PC-9 (cell line): ENCODE results near the gene DHX32. TPM values are rescaled to one million over a fixed set of nuclear protein-coding genes. Genes with fewer than 3 reads are reported as not detected.

Experiments used
- BruUV-seq: library from RNA; stranded (reverse); fragments of 400-500 nt; replicated peaks from 2 replicates; lab custom pipeline; 2021; lab: Mats Ljungman, UMichigan
- CTCF ChIA-PET: fragments of 300-600 bp; sonication (Branson Sonifier 250); formaldehyde crosslinking; loops from one replicate; lab custom pipeline; 2022; ENCODE audit warnings: antibody characterized with exemption; lab: Charles Lee
- POLR2A ChIA-PET: fragments of 300-600 bp; sonication (Branson Sonifier 250); formaldehyde crosslinking; loops from one replicate; lab custom pipeline; 2022; ENCODE audit warnings: antibody characterized with exemption; ENCODE audit not compliant: unreplicated experiment; lab: Charles Lee
- DNase-seq, 2 experiments: peaks; one replicate each; pipeline versions ENCODE4 v3.0.0 to v3.0.0-alpha.2; 2015 to 2022; ENCODE audit warnings: mixed read lengths in 1 of 2
- H2AFZ ChIP-seq: fragments of 200-600 bp; sonication (generic); 2 replicates; pipeline ENCODE4 v1.8.1; 2017; ENCODE audit warnings: antibody characterized with exemption
- H3F3A ChIP-seq: fragments of 200-600 bp; sonication (generic); 2 replicates; pipeline ENCODE4 v1.8.1; 2017; ENCODE audit warnings: antibody characterized with exemption, mild to moderate bottlenecking, low read depth; ENCODE audit not compliant: insufficient read depth
- H3K27ac ChIP-seq: fragments of 200-600 bp; sonication (generic); 2 replicates; pipeline ENCODE4 v1.6.1; 2016; ENCODE audit warnings: mixed run types
- H3K27me3 ChIP-seq: fragments of 200-600 bp; sonication (generic); 2 replicates; pipeline ENCODE4 v1.6.1; 2016; ENCODE audit warnings: low read depth, mixed run types; ENCODE audit not compliant: insufficient read depth
- H3K36me3 ChIP-seq: fragments of 200-600 bp; sonication (generic); 2 replicates; pipeline ENCODE4 v1.6.1; 2016; ENCODE audit warnings: low read depth, mixed run types
- H3K4me1 ChIP-seq: fragments of 200-600 bp; sonication (generic); replicated peaks from 2 replicates; pipeline ENCODE4 v1.6.1; 2016; ENCODE audit warnings: mixed run types; ENCODE audit not compliant: insufficient read depth
- H3K4me2 ChIP-seq: fragments of 200-600 bp; sonication (generic); 2 replicates; pipeline ENCODE4 v1.6.1; 2017; ENCODE audit warnings: mixed run types
- H3K4me3 ChIP-seq: fragments of 200-600 bp; sonication (generic); 2 replicates; pipeline ENCODE4 v1.6.1; 2016; ENCODE audit warnings: mixed run types
- H3K79me2 ChIP-seq: fragments of 200-600 bp; sonication (generic); 2 replicates; pipeline ENCODE4 v1.6.1; 2017; ENCODE audit warnings: low read depth, mixed run types
- H3K9me2 ChIP-seq: fragments of 200-600 bp; sonication (generic); 2 replicates; pipeline ENCODE4 v1.8.1; 2017; ENCODE audit warnings: mild to moderate bottlenecking; ENCODE audit not compliant: insufficient read depth
- H3K9me3 ChIP-seq: fragments of 200-600 bp; sonication (generic); 2 replicates; pipeline ENCODE4 v1.8.1; 2016; ENCODE audit warnings: low read depth; ENCODE audit not compliant: insufficient read depth
- H4K20me1 ChIP-seq: fragments of 200-600 bp; sonication (generic); 2 replicates; pipeline ENCODE4 v1.8.1; 2017; ENCODE audit not compliant: insufficient read depth
- CTCF ChIP-seq: fragments of 200-600 bp; sonication (generic); conservative IDR thresholded peaks from 2 replicates; pipeline ENCODE4 v1.6.1; 2017; ENCODE audit warnings: mixed run types, antibody characterized with exemption, mild to moderate bottlenecking, moderate library complexity
- EZH2 ChIP-seq: fragments of 200-600 bp; sonication (generic); IDR thresholded peaks from 2 replicates; pipeline ENCODE4 v1.8.0; 2017; ENCODE audit warnings: antibody characterized with exemption, low read depth
- intact Hi-C: fragments of 100-400 bp; cut with micrococcal nuclease; formaldehyde crosslinking; loops from one replicate; pipeline ENCODE4 v1.10.0; 2022; ENCODE audit not compliant: unreplicated experiment
- total RNA-seq: library from RNA; stranded (reverse); gene quantifications from 2 replicates; pipeline ENCODE4 v1.2.3, GENCODE V29; 2021

DHX32 gene
- total RNA-seq, 1 experiment from 2014 or later: 51.0 TPM

GRCh38 chr10:125802739-125803138 lies 78.4 kb downstream of the DHX32 start:
- no peaks in the 10 kb centered on the region for H3K9me2 ChIP-seq
- no peak overlapping the region for H3K4me2 ChIP-seq
- no peaks in the 10 kb centered on the region for H3F3A ChIP-seq
- no peaks in the 10 kb centered on the region for H4K20me1 ChIP-seq
- no peaks in the 10 kb centered on the region for H3K9me3 ChIP-seq
- DNase-seq: no peak
- no TSS peak for BruUV-seq
- no peak overlapping the region for H3K27ac ChIP-seq
- intact Hi-C loops: no loop called here
- H3K79me2 ChIP-seq: no peaks in the 10 kb centered on the region
- CTCF ChIA-PET: no interaction called here
- no peaks in the 10 kb centered on the region for H3K27me3 ChIP-seq
- no peaks in the 10 kb centered on the region for H3K4me1 ChIP-seq
- no peak overlapping the region for H2AFZ ChIP-seq
- TF ChIP-seq CTCF (no peak), EZH2 (no peak)
- no peaks in the 10 kb centered on the region for H3K36me3 ChIP-seq
- H3K4me3 ChIP-seq: no peak overlapping the region
- POLR2A ChIA-PET: no interaction called here

- Histone ChIP-seq H3K4me3 (no peak overlapping the region), H3K27ac (no peak overlapping the region), H3K79me2 (no peaks in the 10 kb centered on the region), H4K20me1 (no peaks in the 10 kb centered on the region), H3K36me3 (no peaks in the 10 kb centered on the region), H3F3A (no peaks in the 10 kb centered on the region), H3K4me2 (no peak overlapping the region), H3K9me2 (no peaks in the 10 kb centered on the region), H2AFZ (no peak overlapping the region), H3K4me1 (no peaks in the 10 kb centered on the region), H3K27me3 (no peaks in the 10 kb centered on the region), H3K9me3 (no peaks in the 10 kb centered on the region)
- DNase-seq: no peak
- intact Hi-C loops: no loop called here
- ChIA-PET CTCF (no interaction called here), POLR2A (no interaction called here)
- no TSS peak for BruUV-seq
- TF ChIP-seq CTCF: no peak
- no peak for TF ChIP-seq EZH2
These were observed 79.0 kb downstream of the DHX32 start for GRCh38 chr10:125802131-125802530.

GRCh38 chr10:125801574-125801973 lies 79.5 kb downstream of the DHX32 start:
- H3K4me2 ChIP-seq: no peak overlapping the region
- DNase-seq: no peak
- H4K20me1 ChIP-seq: no peaks in the 10 kb centered on the region
- H3K36me3 ChIP-seq: no peaks in the 10 kb centered on the region
- H3F3A ChIP-seq: no peaks in the 10 kb centered on the region
- no peaks in the 10 kb centered on the region for H3K27me3 ChIP-seq
- no peaks in the 10 kb centered on the region for H3K4me1 ChIP-seq
- no peak overlapping the region for H2AFZ ChIP-seq
- no peaks in the 10 kb centered on the region for H3K79me2 ChIP-seq
- ChIA-PET CTCF (no interaction called here), POLR2A (no interaction called here)
- H3K4me3 ChIP-seq: no peak overlapping the region
- BruUV-seq: no TSS peak
- H3K9me3 ChIP-seq: no peaks in the 10 kb centered on the region
- no peaks in the 10 kb centered on the region for H3K9me2 ChIP-seq
- intact Hi-C loops: no loop called here
- no peak overlapping the region for H3K27ac ChIP-seq
- TF ChIP-seq EZH2 (no peak), CTCF (no peak)
